HepG2 (cell line): ENCODE measurements around the gene IQCN. TPM values are rescaled to one million over a fixed set of nuclear protein-coding genes. Genes with fewer than 3 reads are reported as not detected.

ENCODE experiments used
- ATAC-seq: fragments of 200-7000 bp; cut with Tn5 transposase; 3 replicates; pipeline ENCODE4 v1.9.1; 2020; ENCODE audit warnings: mild to moderate bottlenecking, moderate library complexity
- BruUV-seq: library from RNA; stranded (reverse); fragments of 400-500 nt; replicated peaks from 2 replicates; lab custom pipeline; 2021; lab: Mats Ljungman, UMichigan
- CTCF ChIA-PET: fragments of 300-600 bp; formaldehyde crosslinking; extraction: SDS; loops from one replicate; lab custom pipeline; 2021; ENCODE audit warnings: low total read pairs, inconsistent platforms, low intra/inter-chr PET ratio; lab: Yijun Ruan, JAX
- POLR2A ChIA-PET: fragments of 350-600 bp; sonication (Branson Sonifier 250); formaldehyde crosslinking; loops from one replicate; lab custom pipeline; 2020; ENCODE audit warnings: antibody characterized with exemption, inconsistent platforms; lab: Yijun Ruan, JAX
- DNase-seq: peaks from one replicate; pipeline ENCODE4 v3.0.0-alpha.2; 2015; ENCODE audit warnings: low spot score
- FAIRE-seq: peaks from 3 replicates; lab custom pipeline; 2011; peaks lifted over from hg19 to GRCh38; lab: Jason Lieb, UNC
- H2AFZ ChIP-seq: one replicate; pipeline ENCODE4 v1.6.1; 2011; ENCODE audit warnings: low read length, inconsistent platforms
- H3K27ac ChIP-seq: fragments of 300-600 bp; 3 replicates; pipeline ENCODE4 v1.8.0; 2011; ENCODE audit warnings: mixed run types, mild to moderate bottlenecking, mixed read lengths, low read length, inconsistent platforms; ENCODE audit not compliant: insufficient read depth; ENCODE audit errors: extremely low read length
- H3K27me3 ChIP-seq, 2 experiments: fragments of 200-600 bp in 1 of 2; 2 replicates in 1 of 2; 3 replicates in 1 of 2; pipeline versions ENCODE4 v1.6.0 to v1.8.0; 2011; ENCODE audit warnings: low read length in 2 of 2, mild to moderate bottlenecking in 2 of 2, moderate library complexity in 2 of 2, inconsistent platforms in 1 of 2; ENCODE audit not compliant: insufficient read depth in 2 of 2, control insufficient read depth in 1 of 2
- H3K36me3 ChIP-seq, 2 experiments: fragments of 200-600 bp in 1 of 2; replicated peaks in 1 of 2; 2 replicates in 1 of 2; 3 replicates in 1 of 2; pipeline versions ENCODE4 v1.5.1 to v1.8.0; 2011; ENCODE audit warnings: low read length in 2 of 2, inconsistent platforms in 1 of 2; ENCODE audit not compliant: insufficient read depth in 2 of 2, control insufficient read depth in 1 of 2
- H3K4me1 ChIP-seq: 2 replicates; pipeline ENCODE4 v1.5.1; 2012; ENCODE audit warnings: low read length, inconsistent platforms; ENCODE audit not compliant: insufficient read depth
- H3K4me2 ChIP-seq: 2 replicates; pipeline ENCODE4 v1.6.0; 2011; ENCODE audit warnings: low read depth, low read length, inconsistent platforms
- H3K4me3 ChIP-seq, 3 experiments: fragments of 200-600 bp in 1 of 3; sonication (generic), shearing (Covaris generic) in 1 of 3; replicated peaks in 1 of 3; 2 replicates each; pipeline ENCODE4 v1.5.1; 2011 to 2016; ENCODE audit warnings: low read length in 3 of 3, inconsistent platforms in 2 of 3, low read depth in 2 of 3, mild to moderate bottlenecking in 2 of 3, control low read depth in 1 of 3, mixed read lengths in 1 of 3; ENCODE audit not compliant: insufficient read depth in 1 of 3
- H3K79me2 ChIP-seq: one replicate; pipeline ENCODE4 v1.6.1; 2011; ENCODE audit warnings: low read length, inconsistent platforms; ENCODE audit not compliant: insufficient read depth
- H3K9ac ChIP-seq: 2 replicates; pipeline ENCODE4 v1.6.0; 2011; ENCODE audit warnings: mild to moderate bottlenecking, low read depth, low read length, inconsistent platforms; ENCODE audit not compliant: insufficient read depth
- H3K9me3 ChIP-seq: 2 replicates; pipeline ENCODE4 v1.5.1; 2012; ENCODE audit warnings: mild to moderate bottlenecking, low read length
- H4K20me1 ChIP-seq: 2 replicates; pipeline ENCODE4 v1.6.0; 2011; ENCODE audit warnings: inconsistent platforms, mild to moderate bottlenecking, low read length, moderate library complexity; ENCODE audit not compliant: insufficient read depth
- AGO1 ChIP-seq: fragments of 200-400 bp; formaldehyde crosslinking; IDR thresholded peaks from 2 replicates; pipeline ENCODE4 v1.6.1; 2017; ENCODE audit warnings: mild to moderate bottlenecking, low read depth, low read length, moderate library complexity; ENCODE audit not compliant: poor library complexity, severe bottlenecking
- CC2D1A ChIP-seq: sonication (generic); formaldehyde crosslinking; IDR thresholded peaks from 2 replicates; pipeline ENCODE4 v1.8.1; 2023; ENCODE audit warnings: mild to moderate bottlenecking, missing genetic modification reagents
- FLYWCH1 ChIP-seq: sonication (generic); formaldehyde crosslinking; IDR thresholded peaks from 2 replicates; pipeline ENCODE4 v1.8.1; 2023; ENCODE audit warnings: mild to moderate bottlenecking, missing genetic modification reagents
- NR2F2 ChIP-seq: IDR thresholded peaks from 2 replicates; pipeline ENCODE4 v1.6.1; 2012; ENCODE audit warnings: low read depth, inconsistent platforms, borderline replicate concordance
- NR2F6 ChIP-seq, 2 experiments: IDR thresholded peaks; 2 replicates each; pipeline ENCODE4 v1.6.1; 2016; ENCODE audit warnings: antibody characterized with exemption in 1 of 2, mild to moderate bottlenecking in 1 of 2
- PHF5A ChIP-seq: IDR thresholded peaks from one replicate; pipeline ENCODE4 v1.6.1; 2018; ENCODE audit warnings: low read depth, missing genetic modification reagents; ENCODE audit not compliant: unreplicated experiment
- RCOR2 ChIP-seq: IDR thresholded peaks from 2 replicates; pipeline ENCODE4 v1.6.1; 2016; ENCODE audit warnings: missing biosample characterization, missing genetic modification reagents
- SRSF1 ChIP-seq: fragments of 200-400 bp; formaldehyde crosslinking; optimal IDR thresholded peaks from 2 replicates; pipeline ENCODE3; 2017; ENCODE audit warnings: mild to moderate bottlenecking, low read depth, low read length, moderate library complexity
- TCF7L2 ChIP-seq: IDR thresholded peaks from 2 replicates; pipeline ENCODE4 v1.6.1; 2011; ENCODE audit warnings: mild to moderate bottlenecking, low read depth, low read length, moderate library complexity
- ZBTB3 ChIP-seq: sonication (generic); formaldehyde crosslinking; IDR thresholded peaks from 2 replicates; pipeline ENCODE4 v1.4.0; 2020; ENCODE audit warnings: low read depth, mild to moderate bottlenecking, moderate library complexity, missing genetic modification reagents, borderline replicate concordance
- ZNF3 ChIP-seq: IDR thresholded peaks from 2 replicates; pipeline ENCODE4 v1.7.0; 2017; ENCODE audit warnings: inconsistent platforms
- ZNF431 ChIP-seq: sonication (generic); formaldehyde crosslinking; IDR thresholded peaks from 2 replicates; pipeline ENCODE4 v1.9.0; 2022; ENCODE audit warnings: missing genetic modification reagents, low read depth, mild to moderate bottlenecking, borderline replicate concordance
- ZNF83 ChIP-seq: sonication (generic); formaldehyde crosslinking; IDR thresholded peaks from 2 replicates; pipeline ENCODE4 v1.4.0; 2020; ENCODE audit warnings: missing genetic modification reagents, mild to moderate bottlenecking, borderline replicate concordance
- WGBS: methylation state at CpG from one replicate; pipeline ENCODE4 v1.1.6; 2017; ENCODE audit warnings: low lambda C conversion rate; 5-methylcytosine and 5-hydroxymethylcytosine counted together
- in situ Hi-C: cut with HindIII; loops from 2 replicates; pipeline ENCODE4 v1.10.0; 2017; ENCODE audit warnings: low pct_unique_long_range_greater_than_20kb; ENCODE audit not compliant: extremely low pct_ligation_motif_present
- intact Hi-C: fragments of 100-400 bp; cut with micrococcal nuclease; formaldehyde crosslinking; loops from one replicate; pipeline ENCODE4 v1.10.0; 2022; ENCODE audit not compliant: unreplicated experiment
- polyA plus RNA-seq, 8 experiments: library from polyadenylated mRNA; depleted of rRNA in 3 of 8; stranded (reverse) in 7 of 8; unstranded in 1 of 8; fragments of >200 nt; fragmentation: Illumina TruSeq in 4 of 8; extraction: Trizol in 4 of 8; gene quantifications; 2 replicates each; pipeline versions ENCODE4 v1.2.1 to v1.2.3, GENCODE V29; 2011 to 2016; ENCODE audit warnings: low read depth in 4 of 8, missing spikeins in 1 of 8, mixed read lengths in 1 of 8; ENCODE audit not compliant: insufficient read depth in 1 of 8
- total RNA-seq, 5 experiments: library from RNA; depleted of rRNA; stranded (reverse); fragments of >200 nt; fragmentation: Illumina TruSeq; extraction: Trizol; gene quantifications; 2 replicates each; pipeline ENCODE4 v1.2.3, GENCODE V29; 2016; ENCODE audit warnings: low read depth in 1 of 5
- TF ChIP-seq, protein P1 (sequence below): sonication (generic); formaldehyde crosslinking; IDR thresholded peaks from 2 replicates; pipeline ENCODE4 v1.8.0; 2022; ENCODE audit warnings: missing genetic modification reagents, mild to moderate bottlenecking, inconsistent platforms, borderline replicate concordance
- TF ChIP-seq, protein P2 (sequence below): sonication (generic); formaldehyde crosslinking; IDR thresholded peaks from 2 replicates; pipeline ENCODE4 v1.5.1; 2020; ENCODE audit warnings: mild to moderate bottlenecking, moderate library complexity, missing genetic modification reagents
- TF ChIP-seq, protein P3 (sequence below): IDR thresholded peaks from 2 replicates; pipeline ENCODE4 v1.6.1; 2016; ENCODE audit warnings: mild to moderate bottlenecking, missing biosample characterization, missing genetic modification reagents
- TF ChIP-seq, protein P4 (sequence below): fragments of 450-650 bp; IDR thresholded peaks from 2 replicates; pipeline ENCODE4 v1.6.1; 2016
- TF ChIP-seq, protein P5 (sequence below): sonication (generic); formaldehyde crosslinking; IDR thresholded peaks from 2 replicates; pipeline ENCODE4 v1.4.0; 2020; ENCODE audit warnings: mild to moderate bottlenecking, missing genetic modification reagents

Gene IQCN
- total and polyA plus RNA-seq, 2 of the 13 experiments (the other 11 are each of a cell fraction or from before 2014, with no cell fraction given) = 0.04 to 0.18 TPM

DNA sequence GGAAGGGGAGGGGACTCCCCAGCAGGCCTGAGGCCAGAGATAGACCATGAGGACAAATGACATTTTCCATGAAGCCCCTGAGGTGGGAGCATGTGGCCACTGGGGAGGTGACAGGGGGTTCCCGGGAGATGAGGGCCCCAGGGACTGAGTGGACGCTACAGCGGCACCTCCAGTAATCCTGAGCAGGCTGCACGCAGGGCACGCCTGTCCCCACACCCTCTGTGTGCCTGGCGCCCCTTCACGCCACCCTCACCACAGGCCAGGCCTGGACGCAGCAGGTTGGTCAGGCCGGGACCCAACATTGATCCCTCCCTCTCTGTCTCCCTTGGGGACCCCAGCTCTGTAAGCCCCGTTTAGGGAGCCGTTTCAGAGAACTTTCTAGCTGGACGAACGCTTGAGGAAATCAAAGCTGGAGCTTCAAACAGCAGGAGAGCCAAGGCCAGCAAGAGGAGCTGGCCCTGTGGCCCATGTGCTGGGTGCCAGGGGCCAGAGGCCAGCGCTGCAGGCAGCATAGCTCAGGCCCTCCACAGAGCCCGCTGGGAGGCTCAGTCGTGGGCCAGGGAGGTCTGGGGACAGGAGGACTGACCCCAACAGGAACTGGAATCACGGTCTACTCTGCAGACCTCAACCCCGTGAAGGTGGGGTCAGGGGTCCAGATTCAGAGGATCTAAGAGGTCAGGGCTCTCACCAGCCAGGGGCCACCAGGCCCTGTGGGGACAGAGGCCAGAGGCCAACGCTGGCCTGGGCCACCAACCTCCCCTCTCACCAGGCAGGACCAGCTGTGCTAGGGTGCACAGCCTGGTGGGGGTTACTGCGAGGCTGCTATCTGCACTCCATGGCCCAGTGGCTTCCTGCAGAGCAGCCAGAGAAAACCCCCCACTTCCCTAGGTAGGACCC lies 34.0 kb upstream of the IQCN start:
- H3K9ac ChIP-seq = no peak overlapping the region; the same call in 1 of the 2 replicates
- H4K20me1 ChIP-seq = no peaks in the 10 kb centered on the region
- BruUV-seq = no TSS peak
- peak overlapping the region; percentile 64 for H3K27ac ChIP-seq
- CTCF ChIA-PET = no interaction called here
- no peaks in the 10 kb centered on the region for H3K79me2 ChIP-seq
- in situ Hi-C loops = no loop called here
- peaks cover 6 to 25% of the 10 kb centered on the region in 2 experiments; a peak in 3 of 5 replicates for H3K36me3 ChIP-seq
- POLR2A ChIA-PET = interaction anchor here (1.1 kb wide), 1 partner anchor 29 kb away, joined by 5 read pairs; no protein-coding TSS in a partner anchor
- peaks cover 73% of the 10 kb centered on the region for H3K4me1 ChIP-seq
- 92% methylated on average over 15 of the region's 20 CpGs for WGBS
- no peaks in the 10 kb centered on the region for H3K27me3 ChIP-seq
- H3K9me3 ChIP-seq = no peaks in the 10 kb centered on the region
- no peak overlapping the region for H2AFZ ChIP-seq
- intact Hi-C loops = no loop called here
- no peak for ATAC-seq
- H3K4me3 ChIP-seq = no peak overlapping the region
- no peak overlapping the region for H3K4me2 ChIP-seq
- FAIRE-seq = no peak
- no peak for DNase-seq
- peak; percentile 78 for TF ChIP-seq AGO1
- no peak for TF ChIP-seq ZNF83 (CRISPR knock-in tag)
- TF ChIP-seq TCF7L2 = no peak
- TF ChIP-seq NR2F6 (IDR thresholded peaks at IDR 0.05) = peak; percentile 39
- TF ChIP-seq NR2F6 (CRISPR knock-in tag; IDR thresholded peaks at IDR 0.05) = 0 out of 2 replicates have a peak, but pooled peaks have one; percentile 5
- peak; percentile 41; the same call in 1 of the 2 replicates for TF ChIP-seq NR2F2
- no peak for TF ChIP-seq RCOR2 (CRISPR knock-in tag)
- no peak for TF ChIP-seq ZBTB3 (CRISPR knock-in tag)
- no peak for TF ChIP-seq CC2D1A (CRISPR knock-in tag)
- TF ChIP-seq, protein P1, sequence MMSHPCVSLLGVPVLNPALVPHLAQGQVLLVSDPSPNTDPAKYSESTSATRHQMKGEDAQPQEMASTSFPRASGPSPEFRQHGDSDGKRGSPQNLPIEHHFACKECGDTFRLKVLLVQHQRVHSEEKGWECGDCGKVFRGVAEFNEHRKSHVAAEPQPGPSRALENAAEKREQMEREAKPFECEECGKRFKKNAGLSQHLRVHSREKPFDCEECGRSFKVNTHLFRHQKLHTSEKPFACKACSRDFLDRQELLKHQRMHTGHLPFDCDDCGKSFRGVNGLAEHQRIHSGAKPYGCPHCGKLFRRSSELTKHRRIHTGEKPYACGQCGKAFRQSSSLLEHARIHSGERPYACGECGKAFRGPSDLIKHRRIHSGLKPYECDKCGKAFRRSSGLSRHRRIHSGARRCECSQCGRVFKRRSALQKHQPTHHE (CRISPR knock-in tag) = no peak
- no peak for TF ChIP-seq PHF5A (CRISPR knock-in tag)
- no peak for TF ChIP-seq SRSF1
- no peak for TF ChIP-seq FLYWCH1 (CRISPR knock-in tag)
- TF ChIP-seq, protein P2, sequence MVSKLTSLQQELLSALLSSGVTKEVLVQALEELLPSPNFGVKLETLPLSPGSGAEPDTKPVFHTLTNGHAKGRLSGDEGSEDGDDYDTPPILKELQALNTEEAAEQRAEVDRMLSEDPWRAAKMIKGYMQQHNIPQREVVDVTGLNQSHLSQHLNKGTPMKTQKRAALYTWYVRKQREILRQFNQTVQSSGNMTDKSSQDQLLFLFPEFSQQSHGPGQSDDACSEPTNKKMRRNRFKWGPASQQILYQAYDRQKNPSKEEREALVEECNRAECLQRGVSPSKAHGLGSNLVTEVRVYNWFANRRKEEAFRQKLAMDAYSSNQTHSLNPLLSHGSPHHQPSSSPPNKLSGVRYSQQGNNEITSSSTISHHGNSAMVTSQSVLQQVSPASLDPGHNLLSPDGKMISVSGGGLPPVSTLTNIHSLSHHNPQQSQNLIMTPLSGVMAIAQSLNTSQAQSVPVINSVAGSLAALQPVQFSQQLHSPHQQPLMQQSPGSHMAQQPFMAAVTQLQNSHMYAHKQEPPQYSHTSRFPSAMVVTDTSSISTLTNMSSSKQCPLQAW (CRISPR knock-in tag) = no peak
- no peak for TF ChIP-seq ZNF431 (CRISPR knock-in tag)
- TF ChIP-seq, protein P3, sequence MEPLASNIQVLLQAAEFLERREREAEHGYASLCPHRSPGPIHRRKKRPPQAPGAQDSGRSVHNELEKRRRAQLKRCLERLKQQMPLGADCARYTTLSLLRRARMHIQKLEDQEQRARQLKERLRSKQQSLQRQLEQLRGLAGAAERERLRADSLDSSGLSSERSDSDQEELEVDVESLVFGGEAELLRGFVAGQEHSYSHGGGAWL (CRISPR knock-in tag) = no peak
- TF ChIP-seq, protein P4, sequence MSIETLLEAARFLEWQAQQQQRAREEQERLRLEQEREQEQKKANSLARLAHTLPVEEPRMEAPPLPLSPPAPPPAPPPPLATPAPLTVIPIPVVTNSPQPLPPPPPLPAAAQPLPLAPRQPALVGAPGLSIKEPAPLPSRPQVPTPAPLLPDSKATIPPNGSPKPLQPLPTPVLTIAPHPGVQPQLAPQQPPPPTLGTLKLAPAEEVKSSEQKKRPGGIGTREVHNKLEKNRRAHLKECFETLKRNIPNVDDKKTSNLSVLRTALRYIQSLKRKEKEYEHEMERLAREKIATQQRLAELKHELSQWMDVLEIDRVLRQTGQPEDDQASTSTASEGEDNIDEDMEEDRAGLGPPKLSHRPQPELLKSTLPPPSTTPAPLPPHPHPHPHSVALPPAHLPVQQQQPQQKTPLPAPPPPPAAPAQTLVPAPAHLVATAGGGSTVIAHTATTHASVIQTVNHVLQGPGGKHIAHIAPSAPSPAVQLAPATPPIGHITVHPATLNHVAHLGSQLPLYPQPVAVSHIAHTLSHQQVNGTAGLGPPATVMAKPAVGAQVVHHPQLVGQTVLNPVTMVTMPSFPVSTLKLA = no peak
- TF ChIP-seq, protein P5, sequence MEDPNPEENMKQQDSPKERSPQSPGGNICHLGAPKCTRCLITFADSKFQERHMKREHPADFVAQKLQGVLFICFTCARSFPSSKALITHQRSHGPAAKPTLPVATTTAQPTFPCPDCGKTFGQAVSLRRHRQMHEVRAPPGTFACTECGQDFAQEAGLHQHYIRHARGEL (CRISPR knock-in tag) = no peak
- TF ChIP-seq ZNF3 (CRISPR knock-in tag) = no peak
